Activated CD4-positive, CD25-positive, alpha-beta regulatory T cell treated with anti-CD3 and anti-CD28 coated beads, Interleukin-2, amount 50 U/mL, for 16 hours (primary cell): ENCODE data around the gene C2CD2.
"Not testable (repeated sequence)": the region's sequence is repeated elsewhere in the genome, so short reads cannot be mapped to it uniquely, and the experiment has no call there.

Experiments used
- DNase-seq: peaks from one replicate; pipeline ENCODE4 v3.0.0-alpha.2; 2020; ENCODE audit warnings: low read depth, low spot score

The C2CD2 gene

GRCh38 chr21:41958886-41959563 lies 5.2 kb upstream of the C2CD2 start:
- DNase-seq: no peak

DNA sequence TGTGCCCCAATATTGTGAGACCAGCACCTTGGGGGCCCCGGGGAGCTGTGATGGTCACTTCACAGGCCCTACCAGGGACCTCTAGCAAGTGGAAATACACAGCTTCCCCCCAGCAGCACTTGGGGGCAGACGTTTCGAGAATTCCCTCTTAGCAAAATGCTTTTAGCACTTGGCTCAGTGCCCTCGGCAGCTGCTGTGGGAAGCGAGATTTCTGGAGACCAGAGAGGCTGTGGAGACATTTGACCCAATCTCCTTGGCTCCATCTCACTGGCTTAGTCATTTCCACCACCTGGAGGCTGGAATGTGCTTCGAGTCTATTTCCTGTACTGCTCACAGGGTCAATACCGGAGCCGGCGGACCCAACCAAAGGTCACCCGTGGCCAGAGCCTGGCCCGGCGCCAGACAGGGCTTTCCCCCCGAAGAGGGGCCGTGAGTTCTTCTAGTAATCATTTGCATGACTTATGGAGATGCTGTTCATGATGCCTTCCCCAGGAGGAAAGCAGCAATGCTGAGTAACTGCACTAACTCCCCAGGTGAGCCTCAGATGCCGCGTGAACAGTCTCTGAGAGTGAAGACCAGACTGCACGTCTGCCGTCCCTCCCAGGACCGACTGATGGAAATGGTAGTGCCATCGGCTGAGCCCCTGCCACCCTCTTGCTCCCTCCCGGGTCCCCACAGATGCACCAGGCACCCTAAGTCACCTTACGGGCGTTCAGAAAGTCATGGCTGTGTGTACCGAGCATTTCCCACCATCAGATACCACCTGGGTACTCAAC lies 4.4 kb upstream of the C2CD2 start:
- DNase-seq: no peak

GRCh38 chr21:41956926-41957729 lies 3.3 kb upstream of the C2CD2 start:
- no peak for DNase-seq

DNA sequence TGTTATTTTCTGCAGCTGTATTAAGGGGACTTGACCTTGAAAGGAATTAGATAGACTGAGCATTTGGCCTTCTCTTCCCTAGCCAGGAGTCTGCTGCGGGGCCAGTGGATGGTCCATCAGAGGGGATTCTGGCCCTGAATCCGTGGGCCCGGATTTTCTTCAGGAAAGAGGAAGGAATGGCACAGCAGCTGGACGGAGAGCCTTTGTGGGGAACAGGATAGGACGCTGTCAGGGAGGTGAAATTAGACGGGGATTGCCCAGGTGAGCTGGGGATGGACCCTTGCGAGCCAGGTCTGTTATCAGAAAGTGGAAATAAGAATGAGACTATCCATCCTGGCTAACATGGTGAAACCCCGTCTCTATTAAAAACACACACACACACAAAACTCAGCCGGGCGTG lies 1.7 kb upstream of the C2CD2 start:
- no peak for DNase-seq

GRCh38 chr21:41954654-41955499 lies 1.1 kb upstream of the C2CD2 start:
- DNase-seq: no peak

DNA sequence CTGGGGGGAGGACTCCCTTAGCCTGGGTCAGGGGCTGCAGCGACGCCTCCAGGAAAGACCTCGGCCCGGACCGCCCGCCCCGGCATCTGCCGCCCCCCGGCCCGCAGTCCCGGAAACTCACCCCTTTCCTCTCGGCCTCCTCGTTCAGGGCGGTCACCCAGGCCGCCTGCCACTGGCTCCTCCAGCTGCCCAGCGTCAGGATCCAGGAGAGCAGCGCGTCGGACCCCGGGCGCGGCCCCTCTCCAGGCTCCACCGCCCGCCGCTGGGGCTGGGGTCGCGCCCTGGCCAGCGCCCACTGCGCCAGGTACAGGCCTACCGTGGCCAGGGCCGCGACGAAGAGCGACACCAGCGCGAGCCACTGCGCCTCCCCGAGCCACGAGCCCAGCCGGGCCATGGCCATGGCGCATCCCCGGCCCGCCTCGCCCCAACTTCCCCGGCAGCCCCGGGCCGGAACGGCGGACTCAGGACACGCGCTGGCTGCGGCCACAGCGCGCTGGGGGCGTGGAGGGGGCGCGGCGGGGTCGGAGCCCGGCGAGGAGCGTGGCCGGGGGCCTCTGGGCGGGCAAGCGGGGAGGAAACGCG lies 478 bp downstream of the C2CD2 start:
- DNase-seq: no peak

DNA sequence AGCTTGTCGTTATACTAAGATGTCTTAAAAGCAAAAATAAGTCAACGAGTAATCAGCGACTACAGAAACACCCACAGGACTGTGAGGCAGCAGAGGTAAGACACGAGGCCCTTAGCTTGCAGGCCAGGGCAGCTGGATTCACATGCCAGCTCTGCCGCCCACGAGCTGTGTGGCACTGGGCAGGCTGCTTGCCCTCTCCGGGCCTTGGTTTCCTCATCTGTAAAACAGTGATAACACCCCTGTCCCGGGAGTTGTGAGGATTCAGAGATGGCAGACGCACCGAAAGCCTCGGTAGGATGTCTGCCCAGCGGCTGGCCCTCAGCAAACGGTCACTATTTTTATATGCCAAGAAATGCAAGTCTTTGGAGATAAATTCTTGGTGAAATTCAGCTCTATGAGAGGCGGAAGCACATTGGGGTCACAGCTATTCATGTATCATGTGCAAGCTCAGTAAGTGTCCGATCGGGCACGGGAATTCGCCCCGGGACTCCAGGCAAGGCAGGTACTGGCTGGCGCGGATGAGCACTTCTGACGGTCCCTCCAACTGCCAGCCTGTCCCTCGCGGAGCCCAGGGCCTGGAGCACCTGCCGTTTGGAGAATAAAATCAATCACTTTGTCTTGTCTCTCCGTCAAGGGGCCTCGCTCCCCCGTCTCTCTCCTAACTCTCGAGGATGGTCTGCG lies 1.1 kb downstream of the C2CD2 start:
- no peak for DNase-seq

DNA sequence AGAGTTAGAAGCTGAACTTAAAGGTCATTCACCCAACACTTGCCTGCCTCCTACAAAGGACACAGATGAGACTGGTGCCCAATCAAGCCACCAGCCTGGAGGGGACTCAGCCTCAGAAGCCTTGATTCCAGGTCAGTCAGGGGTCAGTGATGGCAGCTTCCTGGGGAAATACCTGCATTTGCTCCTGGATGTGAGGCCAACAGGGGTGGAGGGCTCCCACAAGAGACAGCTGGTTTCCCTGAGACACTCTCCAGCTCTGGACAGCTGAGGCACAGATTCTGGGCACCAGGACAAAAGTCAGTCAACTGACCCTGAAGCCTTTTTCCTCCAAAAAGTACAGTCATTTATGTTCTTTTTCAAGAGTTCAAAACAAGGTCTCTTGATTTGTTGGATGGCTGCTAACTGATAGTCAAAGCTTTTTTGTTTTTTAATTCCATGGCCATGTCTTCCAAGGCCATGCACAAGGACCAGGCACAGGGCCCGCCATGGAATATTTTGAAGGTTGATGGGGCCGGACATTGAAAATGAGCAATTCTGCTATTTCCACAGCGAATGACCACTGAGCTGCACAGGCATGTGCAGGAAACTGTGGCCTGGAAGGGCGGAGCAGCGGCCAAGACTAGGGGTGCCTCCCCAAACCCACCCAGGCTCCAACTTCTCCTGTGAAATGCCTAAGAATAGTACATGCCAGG lies 1.8 kb downstream of the C2CD2 start:
- no peak for DNase-seq

GRCh38 chr21:41950941-41951351 lies 2.9 kb downstream of the C2CD2 start:
- DNase-seq: no peak

DNA sequence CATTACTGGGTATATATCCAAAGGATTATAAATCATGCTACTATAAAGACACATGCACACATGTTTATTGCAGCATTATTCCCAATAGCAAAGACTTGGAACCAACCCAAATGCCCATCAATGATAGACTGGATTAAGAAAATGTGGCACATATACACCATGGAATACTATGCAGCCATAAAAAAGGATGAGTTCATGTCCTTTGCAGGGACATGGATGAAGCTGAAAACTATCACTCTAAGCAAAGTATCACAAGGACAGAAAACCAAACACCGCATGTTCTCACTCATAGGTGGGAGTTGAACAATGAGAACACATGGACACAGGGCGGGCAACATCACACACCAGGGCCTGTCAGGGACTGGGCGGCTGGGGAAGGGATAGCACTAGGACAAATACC lies 4.2 kb downstream of the C2CD2 start:
- DNase-seq: not testable (repeated sequence)

GRCh38 chr21:41948901-41949300 lies 4.9 kb downstream of the C2CD2 start:
- no peak for DNase-seq

- no peak for DNase-seq
These were observed 5.5 kb downstream of the C2CD2 start for GRCh38 chr21:41948078-41948895.

GRCh38 chr21:41945982-41946381 lies 7.8 kb downstream of the C2CD2 start:
- DNase-seq: no peak

DNA sequence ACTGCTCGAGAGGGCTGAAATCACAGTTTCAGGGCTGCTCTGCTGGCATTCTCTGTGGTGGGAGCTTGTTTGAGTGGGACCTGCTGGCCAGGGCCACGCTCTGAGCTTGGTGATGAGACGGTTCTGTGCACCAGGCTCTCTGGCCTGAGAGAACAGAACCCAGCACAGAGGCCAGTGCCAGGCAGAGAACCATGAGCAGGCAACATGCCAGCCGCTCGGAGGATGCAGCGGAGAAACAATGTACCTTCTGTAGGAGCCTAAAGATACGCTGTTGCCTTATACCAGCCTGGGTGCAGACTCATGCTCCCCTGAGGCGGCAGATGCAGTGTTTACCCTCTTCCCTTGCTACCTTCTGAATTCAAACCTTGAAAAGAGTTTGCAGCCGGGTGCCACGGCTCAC lies 10.0 kb downstream of the C2CD2 start:
- no peak for DNase-seq

DNA sequence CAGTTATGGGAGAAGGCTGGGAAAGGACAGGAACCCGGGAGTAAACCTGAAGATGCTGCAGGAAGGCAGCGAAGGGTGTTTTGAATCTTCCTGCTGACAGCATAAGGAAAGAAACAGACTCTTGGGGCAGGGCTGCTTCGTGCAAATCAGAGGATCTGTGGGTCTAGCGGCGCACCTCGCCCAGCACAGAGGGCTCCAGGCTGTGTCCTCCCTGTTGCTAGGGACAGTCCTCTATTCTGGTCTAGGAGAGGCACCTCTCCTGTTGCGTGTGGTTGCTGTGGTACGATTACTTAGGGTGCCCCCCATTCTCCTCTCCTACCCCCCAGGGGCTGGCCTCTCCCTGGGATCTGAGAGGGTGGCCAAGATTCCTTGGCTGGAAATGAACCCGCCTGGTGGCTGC lies 11.4 kb downstream of the C2CD2 start:
- no peak for DNase-seq

DNA sequence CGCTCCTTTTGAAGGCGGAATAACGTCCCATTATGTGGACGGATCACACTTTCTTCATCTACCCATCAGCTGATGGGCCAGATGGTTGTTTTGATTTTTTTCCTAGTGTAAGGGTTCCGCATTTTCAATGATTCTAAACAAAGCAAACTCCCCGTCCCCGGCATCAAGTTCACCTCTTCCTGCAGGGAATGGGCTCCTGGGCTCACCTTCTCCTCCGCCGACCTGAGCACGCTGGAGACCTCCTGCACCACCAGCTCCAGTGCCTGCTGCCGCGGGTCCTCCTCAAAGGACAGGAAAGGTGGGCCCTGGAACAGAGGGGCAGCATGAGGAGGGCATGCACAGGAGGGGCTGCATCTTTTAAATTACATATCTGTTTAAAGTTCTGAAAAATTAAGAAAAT lies 11.9 kb downstream of the C2CD2 start:
- no peak for DNase-seq

DNA sequence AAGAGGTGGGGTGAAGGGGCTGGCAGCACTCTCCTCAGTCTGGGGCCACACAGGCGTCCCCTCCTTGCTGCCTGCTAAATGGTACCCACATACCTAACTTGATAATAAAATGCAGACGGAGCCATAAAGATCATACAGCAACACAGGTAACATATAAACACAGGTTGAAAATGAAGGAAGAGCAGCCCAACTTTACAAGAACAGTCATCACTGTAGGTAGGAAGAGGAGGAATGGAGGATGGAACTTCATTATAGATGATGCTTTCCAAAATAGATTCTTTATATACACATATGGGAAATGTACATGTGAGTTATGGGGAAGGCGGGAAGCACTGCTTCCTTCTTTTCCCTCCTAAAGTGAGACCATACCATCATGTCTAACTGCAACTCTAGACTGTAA lies 13.4 kb downstream of the C2CD2 start:
- DNase-seq: no peak

- no peak for DNase-seq
These were observed 14.4 kb downstream of the C2CD2 start for GRCh38 chr21:41939391-41939790.
